H9 (cell line): Measurements from ENCODE around the gene PANX2. TPM values are rescaled to one million over a fixed set of nuclear protein-coding genes. Genes with fewer than 3 reads are reported as not detected.

Source experiments
- DNase-seq: peaks from one replicate; pipeline ENCODE4 v3.0.0-alpha.2; 2017
- H2AFZ ChIP-seq: one replicate; pipeline ENCODE4 v1.6.1; 2013; ENCODE audit warnings: mild to moderate bottlenecking, low read length, control low read depth, moderate library complexity
- H2AK5ac ChIP-seq: 2 replicates; pipeline ENCODE4 v1.6.1; 2013; ENCODE audit warnings: low read length, control low read depth, mixed read lengths; ENCODE audit not compliant: insufficient read length
- H2BK120ac ChIP-seq: one replicate; pipeline ENCODE4 v1.6.1; 2013; ENCODE audit warnings: low read depth, mild to moderate bottlenecking, low read length, control low read depth, inconsistent platforms; ENCODE audit not compliant: poor library complexity, severe bottlenecking
- H2BK12ac ChIP-seq: 2 replicates; pipeline ENCODE4 v1.6.1; 2013; ENCODE audit warnings: low read length, control low read depth, mixed read lengths, low read depth; ENCODE audit not compliant: insufficient read length
- H2BK15ac ChIP-seq: 2 replicates; pipeline ENCODE4 v1.6.1; 2013; ENCODE audit warnings: low read depth, low read length, control low read depth
- H2BK20ac ChIP-seq: one replicate; pipeline ENCODE4 v1.6.1; 2013; ENCODE audit warnings: low read depth, mild to moderate bottlenecking, low read length, control low read depth, inconsistent platforms; ENCODE audit not compliant: poor library complexity, severe bottlenecking
- H2BK5ac ChIP-seq: 2 replicates; pipeline ENCODE4 v1.6.1; 2013; ENCODE audit warnings: low read length, control low read depth, mixed read lengths; ENCODE audit not compliant: insufficient read length
- H3K14ac ChIP-seq: 2 replicates; pipeline ENCODE4 v1.6.1; 2013; ENCODE audit warnings: low read length, control low read depth; ENCODE audit not compliant: insufficient read depth
- H3K18ac ChIP-seq: 2 replicates; pipeline ENCODE4 v1.6.1; 2013; ENCODE audit warnings: low read depth, mild to moderate bottlenecking, mixed read lengths, low read length, control low read depth; ENCODE audit not compliant: insufficient read length
- H3K23ac ChIP-seq: 2 replicates; pipeline ENCODE4 v1.6.1; 2013; ENCODE audit warnings: low read length, control low read depth, mixed read lengths, low read depth; ENCODE audit not compliant: insufficient read length
- H3K23me2 ChIP-seq: 2 replicates; pipeline ENCODE4 v1.6.1; 2013; ENCODE audit warnings: low read depth, mild to moderate bottlenecking, mixed read lengths, low read length, control low read depth; ENCODE audit not compliant: insufficient read length, poor library complexity, severe bottlenecking
- H3K27ac ChIP-seq: 2 replicates; pipeline ENCODE4 v1.5.1; 2013; ENCODE audit warnings: low read length, control low read depth, mixed read lengths, low read depth; ENCODE audit not compliant: insufficient read length
- H3K27me3 ChIP-seq: 2 replicates; pipeline ENCODE4 v1.6.1; 2013; ENCODE audit warnings: low read length, control low read depth, inconsistent platforms; ENCODE audit not compliant: insufficient read depth
- H3K4ac ChIP-seq: 2 replicates; pipeline ENCODE4 v1.6.1; 2013; ENCODE audit warnings: low read depth, mild to moderate bottlenecking, control low read depth, inconsistent platforms, low read length, moderate library complexity
- H3K4me1 ChIP-seq: 2 replicates; pipeline ENCODE4 v1.6.1; 2013; ENCODE audit warnings: low read length, control low read depth, inconsistent platforms; ENCODE audit not compliant: insufficient read depth
- H3K4me2 ChIP-seq: 2 replicates; pipeline ENCODE4 v1.6.1; 2013; ENCODE audit warnings: low read length, control low read depth, mixed read lengths; ENCODE audit not compliant: insufficient read length, insufficient read depth
- H3K56ac ChIP-seq: 2 replicates; pipeline ENCODE4 v1.6.1; 2013; ENCODE audit warnings: low read depth, mild to moderate bottlenecking, mixed read lengths, low read length, control low read depth; ENCODE audit not compliant: insufficient read length
- H3K79me1 ChIP-seq: 2 replicates; pipeline ENCODE4 v1.6.1; 2013; ENCODE audit warnings: low read depth, mild to moderate bottlenecking, moderate library complexity, low read length, control low read depth, inconsistent platforms; ENCODE audit not compliant: insufficient read depth, poor library complexity, severe bottlenecking
- H3K79me2 ChIP-seq: 2 replicates; pipeline ENCODE4 v1.6.1; 2013; ENCODE audit warnings: low read length, control low read depth, inconsistent platforms; ENCODE audit not compliant: insufficient read depth
- H3K9ac ChIP-seq: 2 replicates; pipeline ENCODE4 v1.6.1; 2013; ENCODE audit warnings: low read length, control low read depth, mixed read lengths; ENCODE audit not compliant: insufficient read length; ENCODE audit errors: extremely low read depth
- H3K9me3 ChIP-seq: one replicate; pipeline ENCODE4 v1.6.1; 2013; ENCODE audit warnings: low read depth, low read length, inconsistent platforms; ENCODE audit not compliant: control insufficient read depth
- H3T11ph ChIP-seq: one replicate; pipeline ENCODE4 v1.6.1; 2013; ENCODE audit warnings: mild to moderate bottlenecking, low read length, control low read depth, inconsistent platforms
- H4K20me1 ChIP-seq: one replicate; pipeline ENCODE4 v1.6.1; 2013; ENCODE audit not compliant: control insufficient read depth, insufficient read length, insufficient read depth
- H4K5ac ChIP-seq: 2 replicates; pipeline ENCODE4 v1.6.1; 2013; ENCODE audit warnings: low read depth, mild to moderate bottlenecking, mixed read lengths, low read length, control low read depth; ENCODE audit not compliant: insufficient read length
- H4K8ac ChIP-seq: replicated peaks from 2 replicates; pipeline ENCODE4 v1.6.1; 2013; ENCODE audit warnings: low read length, control low read depth, mixed read lengths, low read depth; ENCODE audit not compliant: insufficient read length
- H4K91ac ChIP-seq: 2 replicates; pipeline ENCODE4 v1.6.1; 2013; ENCODE audit warnings: low read depth, mild to moderate bottlenecking, moderate library complexity, mixed read lengths, low read length, control low read depth; ENCODE audit not compliant: insufficient read length
- H3K27ac Mint-ChIP-seq, 3 experiments: 2 replicates in 2 of 3; 3 replicates in 1 of 3; pipeline ENCODE4 v1.8.0; 2020 to 2021; ENCODE audit warnings: mixed read lengths in 3 of 3, mild to moderate bottlenecking in 1 of 3, moderate library complexity in 1 of 3
- H3K27me3 Mint-ChIP-seq: 2 replicates; pipeline ENCODE4 v1.8.0; 2021; ENCODE audit warnings: low read depth, mild to moderate bottlenecking, moderate library complexity, mixed read lengths
- H3K36me3 Mint-ChIP-seq, 3 experiments: 2 replicates in 2 of 3; 3 replicates in 1 of 3; pipeline ENCODE4 v1.8.0; 2020 to 2021; ENCODE audit warnings: low read depth in 3 of 3, mixed read lengths in 3 of 3; ENCODE audit not compliant: insufficient read depth in 1 of 3
- H3K4me1 Mint-ChIP-seq, 2 experiments: 2 replicates each; pipeline ENCODE4 v1.8.0; 2020; ENCODE audit warnings: mixed read lengths in 2 of 2
- H3K4me3 Mint-ChIP-seq, 2 experiments: 2 replicates in 1 of 2; 3 replicates in 1 of 2; pipeline ENCODE4 v1.8.0; 2020 to 2021; ENCODE audit warnings: mild to moderate bottlenecking in 2 of 2, mixed read lengths in 2 of 2, moderate library complexity in 1 of 2
- H3K9me3 Mint-ChIP-seq, 2 experiments: 2 replicates in 1 of 2; 3 replicates in 1 of 2; pipeline ENCODE4 v1.8.0; 2020; ENCODE audit warnings: mild to moderate bottlenecking in 2 of 2, mixed read lengths in 2 of 2, moderate library complexity in 1 of 2
- WGBS: extraction: QIAGEN DNeasy Blood & Tissue Kit; methylation state at CpG from one replicate; pipeline ENCODE4 v1.1.7; 2013; ENCODE audit warnings: missing lambda C conversion rate, low lambda C conversion rate, mixed read lengths; ENCODE audit not compliant: insufficient read length; ENCODE audit errors: extremely low coverage; 5-methylcytosine and 5-hydroxymethylcytosine counted together
- total RNA-seq: library from RNA; stranded (reverse); gene quantifications from 2 replicates; pipeline ENCODE4 v1.2.1, GENCODE V29; 2021
- TF ChIP-seq, protein P1 (sequence below): fragments of 200-600 bp; sonication (generic); conservative IDR thresholded peaks from 3 replicates; pipeline ENCODE4 v1.8.0; 2021; ENCODE audit warnings: antibody characterized with exemption, mild to moderate bottlenecking

The PANX2 gene
- total RNA-seq, 1 experiment from 2014 or later = 8.0 TPM

DNA sequence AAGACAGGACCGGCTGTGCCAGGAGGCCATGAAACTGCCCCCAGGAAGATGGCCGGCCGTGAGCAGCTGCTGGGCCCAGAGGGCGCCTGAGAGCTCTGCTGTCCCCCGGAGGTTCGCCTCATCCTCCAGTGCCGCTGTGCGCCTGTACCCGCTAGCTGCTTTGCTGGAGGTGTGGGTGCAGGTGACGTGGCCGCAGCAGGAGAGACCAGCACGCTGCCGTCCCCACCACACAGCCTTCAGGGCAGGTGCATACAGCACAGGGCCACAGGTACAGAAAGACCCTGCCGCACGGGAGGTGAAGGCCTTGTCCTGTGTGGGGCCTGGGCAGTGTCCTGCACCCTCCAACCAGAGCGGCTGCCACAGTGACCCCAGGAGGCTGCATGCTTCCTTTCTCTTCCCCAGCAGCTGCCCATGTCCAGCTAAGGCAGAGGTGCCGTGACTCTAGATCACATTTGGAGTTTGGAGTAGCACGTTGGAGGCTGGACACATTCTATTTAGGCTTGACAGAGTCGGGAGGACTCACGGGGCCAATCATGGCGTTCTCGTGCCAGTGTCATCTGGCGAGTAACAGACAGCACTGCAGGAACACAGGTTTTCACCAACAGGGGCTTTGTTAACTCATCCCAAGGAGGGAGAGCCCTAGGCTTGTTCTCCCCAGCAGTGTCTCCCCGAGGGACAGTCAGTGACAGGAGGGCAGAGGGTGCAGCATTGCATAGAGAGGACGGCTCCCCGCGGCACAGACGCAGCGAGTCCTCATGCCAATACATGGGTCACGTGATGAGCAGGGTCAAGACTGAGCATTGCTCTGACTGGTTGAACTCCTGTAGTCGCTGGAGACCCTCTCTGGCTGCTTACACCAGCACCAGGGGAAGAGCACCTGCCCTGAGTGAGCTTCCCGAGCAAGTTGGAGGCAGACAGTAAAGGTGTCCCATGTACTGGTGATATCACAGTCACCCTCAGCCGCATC is 18.7 kb upstream of the PANX2 start:
- H2BK15ac ChIP-seq = no peak overlapping the region
- no peak overlapping the region for H3T11ph ChIP-seq
- H3K4me3 Mint-ChIP-seq = no peak overlapping the region
- DNase-seq = peak; percentile 71
- no peak overlapping the region; the same call in 1 of the 2 replicates for H3K14ac ChIP-seq
- H2BK120ac ChIP-seq = no peak overlapping the region
- no peak overlapping the region for H3K27ac ChIP-seq
- no peaks in the 10 kb centered on the region for H3K9me3 ChIP-seq
- no peak overlapping the region for H2BK12ac ChIP-seq
- no peak overlapping the region for H3K4me2 ChIP-seq
- no peaks in the 10 kb centered on the region; a peak in 1 of 7 replicates for H3K36me3 Mint-ChIP-seq
- WGBS = no CpG with 5 or more reads among the region's 33 CpGs
- H3K4ac ChIP-seq = no peak overlapping the region
- no peak overlapping the region for H3K9ac ChIP-seq
- no peaks in the 10 kb centered on the region for H3K79me2 ChIP-seq
- no peaks in the 10 kb centered on the region for H3K27me3 ChIP-seq
- no peak overlapping the region for H2AK5ac ChIP-seq
- no peak overlapping the region for H4K91ac ChIP-seq
- H4K5ac ChIP-seq = no peak overlapping the region
- no peaks in the 10 kb centered on the region for H3K79me1 ChIP-seq
- no peaks in the 10 kb centered on the region for H4K20me1 ChIP-seq
- H3K18ac ChIP-seq = no peak overlapping the region
- peaks cover 11% of the 10 kb centered on the region for H3K27me3 Mint-ChIP-seq
- no peaks in the 10 kb centered on the region for H3K4me1 ChIP-seq
- peaks cover 0 to 2% of the 10 kb centered on the region in 2 experiments; a peak in 2 of 4 replicates for H3K4me1 Mint-ChIP-seq
- no peak overlapping the region for H2BK5ac ChIP-seq
- peaks cover 4% of the 10 kb centered on the region for H3K23me2 ChIP-seq
- TF ChIP-seq, protein P1, sequence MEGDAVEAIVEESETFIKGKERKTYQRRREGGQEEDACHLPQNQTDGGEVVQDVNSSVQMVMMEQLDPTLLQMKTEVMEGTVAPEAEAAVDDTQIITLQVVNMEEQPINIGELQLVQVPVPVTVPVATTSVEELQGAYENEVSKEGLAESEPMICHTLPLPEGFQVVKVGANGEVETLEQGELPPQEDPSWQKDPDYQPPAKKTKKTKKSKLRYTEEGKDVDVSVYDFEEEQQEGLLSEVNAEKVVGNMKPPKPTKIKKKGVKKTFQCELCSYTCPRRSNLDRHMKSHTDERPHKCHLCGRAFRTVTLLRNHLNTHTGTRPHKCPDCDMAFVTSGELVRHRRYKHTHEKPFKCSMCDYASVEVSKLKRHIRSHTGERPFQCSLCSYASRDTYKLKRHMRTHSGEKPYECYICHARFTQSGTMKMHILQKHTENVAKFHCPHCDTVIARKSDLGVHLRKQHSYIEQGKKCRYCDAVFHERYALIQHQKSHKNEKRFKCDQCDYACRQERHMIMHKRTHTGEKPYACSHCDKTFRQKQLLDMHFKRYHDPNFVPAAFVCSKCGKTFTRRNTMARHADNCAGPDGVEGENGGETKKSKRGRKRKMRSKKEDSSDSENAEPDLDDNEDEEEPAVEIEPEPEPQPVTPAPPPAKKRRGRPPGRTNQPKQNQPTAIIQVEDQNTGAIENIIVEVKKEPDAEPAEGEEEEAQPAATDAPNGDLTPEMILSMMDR = 0 out of 3 replicates have a peak, but pooled peaks have one; percentile 20
- no peak overlapping the region for H3K56ac ChIP-seq
- H3K27ac Mint-ChIP-seq = no peak overlapping the region
- H3K9me3 Mint-ChIP-seq = no peaks in the 10 kb centered on the region
- no peak overlapping the region for H2BK20ac ChIP-seq
- H4K8ac ChIP-seq = no peak overlapping the region
- no peak overlapping the region for H3K23ac ChIP-seq
- no peak overlapping the region for H2AFZ ChIP-seq
